Measurements from ENCODE around the gene ARID1B.
"Not testable (repeated sequence)": the region's sequence is repeated elsewhere in the genome, so short reads cannot be mapped to it uniquely, and the experiment has no call there.

ARID1B gene

DNA sequence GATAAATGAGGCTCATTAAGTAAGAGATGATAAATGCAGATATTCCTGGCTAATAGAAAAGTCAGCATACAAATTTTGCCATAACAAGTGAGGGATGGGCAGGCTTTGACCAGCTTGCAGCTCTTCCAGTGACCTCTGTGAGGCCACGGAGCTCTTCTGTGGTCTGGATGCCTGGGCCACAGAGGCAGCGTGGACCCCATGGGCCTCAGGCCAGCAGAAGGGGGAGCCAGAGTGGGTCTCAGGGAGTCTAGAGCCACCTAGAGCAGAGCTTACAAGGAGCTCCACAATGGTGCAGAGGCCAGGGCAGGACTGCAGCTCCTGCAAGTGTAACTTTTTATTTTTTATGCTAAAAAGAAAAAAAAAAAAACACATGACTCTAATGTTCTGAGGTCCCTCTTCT is 165.1 kb downstream of the ARID1B start:
- DNase-seq (ENCODE audit: low spot score), result no peak

DNA sequence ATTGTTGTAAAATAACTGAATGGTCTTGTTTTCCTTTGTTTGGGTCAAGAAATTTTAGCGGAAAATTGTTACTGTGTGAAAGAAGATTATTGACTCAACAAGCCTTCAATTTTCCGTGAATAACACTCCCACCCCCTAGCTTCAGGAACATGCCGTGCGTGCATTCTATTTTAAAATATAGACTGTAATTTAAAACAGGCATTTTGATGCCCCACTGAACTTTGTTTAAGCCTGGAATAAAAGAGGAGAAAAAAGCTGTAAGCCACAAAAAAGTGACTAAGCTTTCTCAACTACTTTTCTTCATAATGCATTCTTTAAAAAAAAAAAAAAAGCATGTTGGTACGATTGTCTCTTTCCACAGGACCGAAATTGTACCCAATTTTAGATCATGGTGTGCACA is 166.0 kb downstream of the ARID1B start:
- no peak for DNase-seq (ENCODE audit: low spot score)

DNA sequence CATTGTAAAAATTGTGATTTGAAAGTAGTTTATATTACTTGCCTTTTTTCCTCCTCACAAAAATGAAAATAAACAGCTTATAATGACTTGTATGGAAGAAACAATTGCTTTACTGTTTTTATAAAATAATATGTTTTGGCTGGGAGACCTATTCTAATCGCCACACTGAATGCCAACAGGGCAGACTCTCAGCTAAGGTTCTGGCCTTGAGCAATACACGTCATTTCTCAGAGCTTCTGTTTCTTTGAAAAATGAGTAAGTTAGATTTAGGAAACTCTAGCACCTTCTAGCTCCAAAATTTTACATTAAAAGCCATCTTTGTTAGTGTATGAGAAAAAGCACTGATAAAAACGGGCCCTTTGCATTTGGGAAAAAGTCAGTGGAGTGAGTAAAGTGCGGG is 166.6 kb downstream of the ARID1B start:
- no peak for DNase-seq (ENCODE audit: low spot score)

DNA sequence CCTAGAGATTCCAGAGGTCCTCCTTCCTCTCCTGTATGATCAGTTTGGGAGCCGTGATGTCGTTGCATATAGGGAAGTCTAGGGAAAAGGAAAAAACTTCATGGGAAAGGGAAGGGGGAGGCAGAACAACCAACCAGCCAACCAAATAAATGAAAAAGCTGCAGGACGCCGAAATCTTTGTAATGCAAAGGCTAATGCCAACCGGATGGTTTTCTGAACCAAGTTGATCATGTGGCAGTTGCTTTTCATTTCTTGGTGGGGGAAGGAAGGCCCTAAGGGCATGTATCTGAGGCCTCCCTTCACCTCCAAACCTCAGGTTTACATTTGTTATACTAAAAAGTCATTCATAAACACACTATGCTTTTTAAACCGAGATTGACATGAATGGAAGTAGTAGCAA is 167.2 kb downstream of the ARID1B start:
- no peak for DNase-seq (ENCODE audit: low spot score)

DNA sequence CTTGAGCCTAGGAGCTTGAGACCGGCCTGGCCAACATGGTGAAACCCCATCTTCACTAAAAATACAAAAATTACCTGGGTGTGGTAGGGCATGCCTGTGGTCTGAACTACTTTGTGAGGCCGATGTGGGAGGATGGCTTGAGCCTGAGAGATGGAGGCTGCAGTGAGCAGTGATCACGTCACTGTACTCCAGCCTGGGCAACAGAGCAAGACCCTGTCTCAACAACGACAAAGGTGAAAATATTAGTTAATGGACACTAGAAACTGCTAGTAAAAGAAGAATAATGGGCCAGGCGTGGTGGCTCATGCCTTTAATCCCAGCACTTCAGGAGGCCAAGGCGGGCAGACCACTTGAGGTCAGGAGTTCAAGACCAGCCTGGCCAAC is 168.6 kb downstream of the ARID1B start:
- not testable (repeated sequence) for DNase-seq (ENCODE audit: low spot score)

DNA sequence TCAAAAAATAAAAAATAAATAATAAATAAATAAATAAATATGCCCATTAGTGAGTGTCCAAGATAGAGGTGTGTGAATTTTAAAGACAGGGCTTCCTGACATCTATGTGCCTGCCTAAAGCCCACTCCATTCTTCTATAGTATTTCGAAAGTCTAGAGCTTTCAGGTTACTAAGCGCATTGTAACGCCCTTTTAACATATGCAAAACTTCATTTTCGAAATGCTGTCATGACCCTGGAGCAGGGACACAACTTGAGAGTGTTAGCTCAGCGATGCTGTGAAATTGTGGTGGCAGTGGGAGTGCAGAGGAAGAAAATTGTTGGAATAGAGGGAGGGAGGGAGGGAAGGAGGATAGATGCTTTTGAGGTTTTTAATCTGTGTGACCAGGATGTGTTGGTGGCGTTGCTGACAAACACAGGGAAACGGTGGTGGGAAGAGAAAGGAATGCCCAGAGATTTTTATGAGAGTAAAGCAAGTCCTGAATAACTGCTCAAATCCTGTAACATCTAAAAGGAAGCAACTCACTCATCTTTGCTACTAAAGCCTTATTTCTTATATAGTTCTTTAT is 169.3 kb downstream of the ARID1B start:
- DNase-seq (ENCODE audit: low spot score), result no peak

DNA sequence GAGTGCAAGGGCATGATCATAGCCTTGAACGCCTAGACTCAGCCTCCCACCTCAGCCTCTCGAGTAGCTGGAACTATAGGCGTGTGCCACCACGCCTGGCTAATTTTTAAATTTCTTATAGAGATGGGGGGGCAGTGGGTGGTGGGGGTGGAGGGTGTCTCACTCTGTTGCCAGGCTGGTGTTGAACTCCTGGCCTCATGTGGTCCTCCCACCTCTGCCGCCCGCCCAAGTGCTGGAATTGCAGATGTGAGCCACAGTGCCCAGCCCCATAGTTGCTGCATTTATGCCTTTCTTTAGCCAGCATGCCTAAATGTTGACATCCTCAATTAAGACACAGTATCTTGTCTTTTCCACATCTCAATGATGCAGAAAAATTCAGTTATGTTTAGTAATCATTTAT is 171.1 kb downstream of the ARID1B start:
- no peak for DNase-seq (ENCODE audit: low spot score)

DNA sequence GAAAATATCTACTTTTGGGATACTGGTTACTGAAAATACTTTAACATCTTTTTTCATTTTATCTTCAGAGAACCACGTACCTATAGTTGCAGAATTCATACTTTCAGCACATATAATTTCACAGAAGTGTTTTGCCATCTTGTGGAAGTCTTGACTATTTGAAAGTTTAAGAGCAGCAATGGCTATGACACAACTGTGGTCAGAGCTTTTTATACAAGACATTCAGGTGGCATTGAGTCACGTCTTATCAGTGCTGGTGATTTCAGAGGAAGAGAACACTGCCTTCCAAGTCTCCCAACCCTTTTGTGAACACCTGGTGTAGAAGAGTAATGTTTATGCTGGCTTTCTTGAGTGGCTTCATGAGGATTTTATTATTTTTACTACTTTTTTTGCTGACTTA is 171.6 kb downstream of the ARID1B start:
- DNase-seq (ENCODE audit: low spot score), result no peak

DNA sequence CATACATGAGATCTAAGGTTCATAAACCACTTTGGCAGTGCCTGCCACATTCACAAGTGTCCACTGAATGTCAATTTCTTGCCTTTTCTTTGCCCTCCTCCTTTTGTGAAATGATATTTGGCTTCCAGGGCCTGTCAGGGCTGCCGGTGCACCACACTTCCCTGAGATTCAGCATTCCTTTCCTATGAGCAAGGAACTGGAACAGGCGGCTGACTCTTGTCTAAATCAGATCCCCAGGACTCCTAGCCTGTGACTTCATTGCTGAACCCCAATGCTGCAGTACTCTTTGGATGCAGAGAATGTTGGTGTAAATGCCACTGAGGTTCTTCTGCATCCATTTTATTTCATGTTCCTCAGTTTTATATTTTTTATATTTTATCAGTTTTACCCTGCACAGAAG is 172.2 kb downstream of the ARID1B start:
- no peak for DNase-seq (ENCODE audit: low spot score)

DNA sequence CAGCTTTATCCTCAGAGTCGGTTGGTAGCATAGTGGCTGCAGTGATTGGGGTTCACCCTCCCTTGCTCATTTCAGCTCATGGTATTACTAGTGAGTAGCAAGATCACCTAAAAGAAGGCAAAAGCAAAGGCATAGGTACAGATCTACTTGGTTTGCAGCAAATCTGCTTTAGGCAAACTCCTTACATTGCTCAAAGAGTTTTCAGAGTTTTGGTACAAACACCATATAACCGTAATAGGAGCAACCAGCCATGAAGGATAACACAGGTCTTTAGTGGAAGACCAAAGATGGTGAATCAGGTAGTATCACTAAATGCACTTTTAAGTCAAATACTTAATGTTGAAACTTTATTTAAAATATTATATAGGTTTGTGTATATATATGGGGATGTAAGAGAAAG is 172.9 kb downstream of the ARID1B start:
- DNase-seq (ENCODE audit: low spot score), result no peak

DNA sequence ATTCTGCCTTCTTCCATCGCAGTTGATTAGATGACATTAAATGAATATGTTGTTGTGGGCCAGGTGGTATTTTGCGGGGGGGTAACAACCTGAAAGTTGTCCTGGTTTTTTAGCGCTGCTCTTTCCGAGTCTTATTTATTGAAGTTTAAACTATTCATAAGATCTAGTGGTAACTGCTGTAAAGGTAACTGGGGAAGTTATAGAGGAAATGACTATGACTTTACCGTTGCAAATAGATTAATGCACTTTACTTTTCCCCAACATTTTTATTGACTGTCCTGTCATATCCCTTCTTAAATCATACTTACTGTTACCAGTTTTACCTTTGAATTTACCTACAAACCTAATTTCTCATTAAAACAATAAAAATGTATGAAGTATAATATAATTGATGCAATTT is 173.4 kb downstream of the ARID1B start:
- DNase-seq (ENCODE audit: low spot score), result no peak

DNA sequence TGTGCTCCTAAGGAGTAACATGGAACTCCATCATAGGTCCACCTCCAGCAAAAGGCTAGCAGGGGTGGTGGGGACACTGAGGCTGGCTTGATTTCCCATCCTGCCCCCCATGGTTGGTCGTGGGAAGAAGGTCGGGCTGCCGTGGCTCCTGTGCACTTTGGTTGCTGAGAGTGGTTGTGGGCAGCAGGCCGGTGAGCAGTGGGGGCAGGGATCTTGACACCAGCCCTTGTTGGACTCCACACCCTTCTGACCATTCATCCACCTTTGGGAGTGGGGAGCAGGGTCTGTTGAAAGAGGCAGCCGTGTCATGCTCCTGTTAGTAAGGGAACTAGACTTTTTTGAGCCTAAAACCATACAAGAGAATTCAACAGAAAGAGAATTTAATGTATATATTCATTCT is 175.2 kb downstream of the ARID1B start:
- DNase-seq (ENCODE audit: low spot score), result no peak

DNA sequence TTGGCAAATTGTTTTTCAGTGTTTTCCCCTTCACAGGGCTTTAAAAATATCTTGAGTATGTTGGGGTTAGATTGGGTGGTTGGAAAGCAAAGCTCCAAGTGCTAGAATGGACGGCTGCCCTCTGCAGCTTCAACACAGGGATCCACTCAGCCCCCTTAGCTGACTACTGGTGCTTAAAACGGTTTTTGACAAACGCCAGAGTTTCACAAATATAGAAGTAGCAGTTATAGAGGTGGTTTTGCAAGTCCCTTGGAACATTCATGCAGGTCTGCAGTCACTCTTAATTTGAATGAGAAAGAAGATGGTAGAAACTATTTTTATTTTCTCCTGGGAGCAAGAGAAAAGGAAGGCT is 175.9 kb downstream of the ARID1B start:
- DNase-seq (ENCODE audit: low spot score), result no peak

DNA sequence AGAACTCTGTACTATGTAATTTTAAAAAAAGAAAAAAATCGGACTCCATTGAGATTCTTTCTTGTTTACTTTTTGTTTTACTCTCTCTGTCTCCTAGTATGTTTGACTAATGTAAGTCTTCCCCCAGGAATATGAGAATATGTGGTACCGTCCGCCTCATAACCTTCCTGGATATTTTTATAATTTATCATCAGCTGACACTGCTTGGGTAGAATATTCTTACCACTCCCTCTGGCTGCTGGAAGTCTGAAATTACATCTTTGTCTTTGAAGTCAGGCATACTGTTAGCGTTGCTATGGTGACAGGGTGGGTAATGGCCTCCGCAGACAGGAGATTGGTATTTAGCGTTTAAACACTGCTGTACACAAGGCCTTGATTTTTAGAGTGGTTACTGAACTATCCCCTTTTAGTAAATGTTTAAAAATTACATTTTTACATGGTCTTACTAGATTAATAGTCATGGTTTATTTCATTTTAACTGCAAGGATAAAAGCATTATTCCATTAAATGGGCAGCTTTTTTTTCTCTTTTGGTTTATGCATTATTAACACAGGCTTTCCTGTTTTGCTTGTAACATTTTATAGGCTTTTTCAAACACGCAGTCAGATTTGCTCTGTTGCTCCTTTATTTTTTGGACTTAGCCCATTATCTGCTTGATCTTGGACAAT is 176.4 kb downstream of the ARID1B start:
- no peak for DNase-seq (ENCODE audit: low spot score)

DNA sequence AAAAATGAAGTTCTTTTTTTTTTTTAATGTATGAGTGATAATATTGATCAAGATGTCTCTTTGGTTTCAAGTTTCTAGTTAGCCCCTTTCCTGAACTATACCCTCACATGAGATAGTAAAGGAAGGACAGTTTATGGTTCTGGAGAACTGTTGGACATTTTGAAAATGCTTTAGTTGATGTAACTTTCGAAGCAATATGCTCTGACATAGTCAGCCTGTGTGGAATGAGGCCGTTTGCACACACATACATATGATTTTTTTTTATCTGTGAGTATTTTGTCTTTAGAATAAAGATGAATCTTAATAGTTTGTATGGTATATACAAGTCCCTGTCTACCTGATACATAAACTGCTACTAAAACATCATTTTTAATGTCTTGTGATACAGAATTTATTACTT is 177.0 kb downstream of the ARID1B start:
- no peak for DNase-seq (ENCODE audit: low spot score)

DNA sequence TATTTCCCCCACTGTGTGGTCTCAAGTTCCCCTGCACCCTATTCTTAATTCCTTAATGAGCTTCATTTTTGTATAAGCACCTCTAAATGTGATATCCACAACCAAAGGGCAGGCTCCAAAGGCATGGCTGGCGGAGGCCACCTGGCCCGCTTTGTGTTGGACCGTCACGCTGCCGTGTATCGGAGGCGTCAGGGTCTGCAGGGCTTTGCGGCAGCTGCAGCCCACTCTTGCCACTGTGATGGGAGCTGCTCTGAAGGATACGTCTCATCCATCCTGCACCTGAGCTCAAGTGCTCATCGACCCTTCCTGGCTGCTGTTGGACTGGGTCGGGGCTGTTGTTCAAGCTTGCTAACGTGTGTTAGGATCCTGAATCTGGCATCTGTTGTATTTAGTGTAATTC is 177.6 kb downstream of the ARID1B start:
- no peak for DNase-seq (ENCODE audit: low spot score)

DNA sequence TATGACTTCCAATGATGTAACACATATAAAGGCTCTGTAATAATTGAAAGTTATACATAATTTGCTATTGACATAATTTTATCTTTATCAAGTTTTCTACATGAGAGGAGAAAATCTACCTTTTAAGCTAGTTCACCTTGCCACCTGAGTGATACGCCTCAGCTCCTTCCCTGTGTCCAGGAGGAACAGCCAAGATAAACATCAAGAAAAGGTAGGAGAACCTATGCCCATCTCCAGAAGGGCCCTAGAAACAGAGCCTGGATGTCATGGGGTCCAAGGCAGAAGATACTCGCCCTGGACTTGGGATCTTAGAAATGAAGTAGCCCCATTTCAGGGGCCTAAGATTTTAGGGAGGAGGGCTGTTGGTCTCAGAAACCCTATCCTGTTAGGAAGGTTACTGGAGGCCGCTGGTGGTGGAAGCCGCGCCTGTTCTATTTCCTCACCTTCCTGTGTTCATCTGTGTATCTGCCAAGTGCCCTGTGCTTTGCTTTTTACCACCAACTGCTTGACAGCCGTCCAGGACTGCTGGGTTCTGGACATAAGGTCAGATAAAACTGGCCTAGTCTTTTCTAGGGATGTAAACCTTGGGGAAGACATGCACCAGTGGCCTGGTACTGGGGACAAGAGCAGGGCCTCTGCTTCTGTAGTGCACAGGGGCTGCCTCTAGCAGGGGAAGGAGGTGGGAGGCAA is 178.5 kb downstream of the ARID1B start:
- no peak for DNase-seq (ENCODE audit: low spot score)

DNA sequence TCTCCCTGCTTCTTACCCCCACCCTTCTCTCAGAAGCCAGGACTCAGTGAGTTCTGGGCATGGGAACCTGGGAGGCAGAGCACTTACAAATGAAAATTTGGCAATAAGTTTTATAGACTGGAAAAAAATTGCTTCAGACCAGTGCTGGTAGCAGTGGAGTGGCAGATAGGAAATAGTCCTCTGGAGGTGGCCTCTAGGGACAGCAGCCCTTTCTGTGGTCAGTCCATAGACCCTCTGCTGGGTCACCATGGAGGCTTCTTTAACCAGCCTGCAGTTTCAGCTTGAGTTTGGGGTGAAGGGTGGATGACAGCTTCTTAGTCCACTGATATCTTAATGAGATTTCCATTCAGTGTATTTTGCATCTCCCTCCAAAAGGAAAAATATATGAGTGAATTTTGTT is 179.1 kb downstream of the ARID1B start:
- DNase-seq (ENCODE audit: low spot score), result no peak

DNA sequence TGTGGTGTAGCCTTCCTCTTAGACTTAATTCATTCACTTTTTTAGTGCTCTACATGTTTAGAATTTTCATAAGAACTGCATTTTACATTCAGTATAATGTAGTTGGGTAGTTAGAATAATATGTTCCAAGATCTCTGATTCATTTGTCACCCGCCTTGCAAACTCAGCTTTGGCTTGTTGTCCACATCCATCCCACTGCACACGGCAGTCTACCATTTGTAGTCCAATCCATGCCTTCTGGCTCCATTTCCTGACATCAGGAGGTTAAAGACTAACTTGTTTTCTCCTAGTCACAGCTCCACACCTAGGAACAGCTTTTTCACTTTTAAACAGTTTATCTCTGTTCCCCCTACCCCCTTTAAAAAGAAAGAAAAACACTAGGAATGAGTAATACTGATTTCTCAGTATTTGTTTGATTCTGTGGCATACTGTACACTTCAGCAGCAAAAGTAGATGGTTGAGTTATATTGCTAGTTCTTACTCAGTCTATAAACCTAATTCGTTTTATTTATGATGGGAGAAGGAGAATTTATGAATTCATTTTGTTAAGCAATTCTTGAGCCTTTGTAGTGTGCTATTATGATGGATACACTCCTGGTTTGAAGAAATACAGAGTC is 180.9 kb downstream of the ARID1B start:
- no peak for DNase-seq (ENCODE audit: low spot score)

DNA sequence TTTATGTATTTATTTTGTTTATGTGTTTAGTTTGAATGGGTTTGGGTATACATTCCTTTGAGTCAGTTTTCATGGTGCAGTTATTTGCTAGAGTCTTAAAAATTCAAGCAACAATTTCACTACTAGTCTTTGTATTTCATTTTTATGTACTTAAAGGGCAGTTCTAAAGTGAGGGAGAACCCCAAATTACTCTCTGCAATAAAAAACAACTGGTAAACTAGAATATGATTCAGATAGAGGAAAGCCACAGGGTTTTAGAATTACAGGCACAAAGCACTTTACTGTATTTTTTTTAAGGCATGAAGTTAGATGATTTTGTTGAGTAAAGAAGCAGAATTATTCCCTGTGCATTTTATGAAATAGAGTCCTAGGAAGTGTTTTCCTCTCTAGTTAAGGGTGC is 183.3 kb downstream of the ARID1B start:
- DNase-seq (ENCODE audit: low spot score), result no peak

DNA sequence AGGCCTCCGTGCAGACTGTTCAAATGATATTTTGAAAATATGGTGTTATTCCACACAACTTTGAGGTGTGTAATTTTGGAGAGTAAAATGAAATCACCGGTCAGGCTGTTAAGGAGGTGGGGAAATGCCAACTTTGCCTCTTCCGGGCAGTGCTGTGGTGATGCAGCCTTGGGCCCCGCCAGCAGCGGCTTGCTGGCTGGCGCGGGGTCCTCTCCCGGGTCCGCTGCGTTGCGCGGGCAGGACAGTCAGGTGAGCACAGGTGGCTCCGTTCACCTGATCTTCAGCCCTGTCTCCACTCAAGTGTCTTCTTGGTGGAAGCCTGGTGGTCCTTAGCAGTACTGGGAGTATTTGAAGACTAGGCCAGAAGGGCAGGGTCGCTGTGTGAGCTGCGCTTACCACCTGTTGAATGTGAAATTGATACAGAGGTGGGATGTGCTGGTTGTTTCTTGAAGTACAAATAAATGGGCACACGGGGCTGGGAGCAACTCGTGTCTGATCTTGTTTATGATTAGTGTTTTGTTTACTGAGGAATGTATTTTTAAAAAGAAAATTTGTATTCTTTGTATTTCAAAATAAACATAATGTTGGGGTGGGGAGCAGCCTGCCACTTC is 184.2 kb downstream of the ARID1B start:
- DNase-seq (ENCODE audit: low spot score), result no peak

DNA sequence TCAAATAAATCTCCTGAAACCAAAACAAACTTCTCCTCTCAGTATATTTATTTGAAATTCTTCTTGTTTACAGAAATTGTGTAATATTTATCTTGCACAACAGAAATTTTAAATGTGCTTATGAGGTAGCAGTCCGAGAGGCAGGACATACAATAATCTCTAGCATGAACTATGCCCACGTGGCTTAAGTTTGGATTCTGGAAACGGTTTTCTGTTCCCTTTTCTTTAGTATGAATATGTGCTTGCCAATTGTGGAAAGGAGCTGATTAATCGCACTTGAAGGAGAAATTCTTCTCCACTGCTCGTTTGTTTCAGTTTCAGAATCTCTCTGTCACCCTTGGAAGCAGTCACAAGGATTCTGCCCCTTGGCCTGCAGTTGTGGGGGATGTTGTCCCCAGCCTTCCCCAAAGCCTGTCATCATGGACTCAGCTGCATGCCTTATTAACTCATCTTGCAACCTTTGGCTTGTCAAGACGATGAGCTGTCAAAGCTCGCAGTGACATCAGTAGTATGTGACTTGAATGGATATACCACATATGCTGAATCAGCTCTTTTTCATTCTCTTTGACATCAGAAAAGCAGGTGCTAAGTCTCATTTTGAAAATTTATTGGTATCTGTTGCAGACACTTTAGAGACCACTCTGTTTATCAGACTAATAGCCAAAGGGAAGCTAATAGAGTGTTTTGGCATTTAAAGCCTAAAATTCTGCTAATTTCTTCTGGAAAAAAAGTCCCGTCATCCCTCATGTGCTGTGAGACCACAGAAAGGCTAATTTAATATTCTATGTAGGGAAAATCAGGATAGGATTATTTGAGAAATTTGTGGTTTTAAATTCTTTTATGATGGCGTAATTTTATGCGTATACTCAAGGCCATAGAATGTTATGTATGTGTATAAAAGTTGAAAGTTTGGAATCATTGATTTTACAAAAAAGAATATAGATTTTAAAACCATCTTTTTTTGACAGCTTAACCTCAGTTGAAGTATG is 186.8 kb downstream of the ARID1B start:
- DNase-seq (ENCODE audit: low spot score), result no peak

Data from ecto neural progenitor cell (in vitro differentiated cells).